GM23338 (cell line): ENCODE results near the gene SDHB. TPM values are rescaled to one million over a fixed set of nuclear protein-coding genes. Genes with fewer than 3 reads are reported as not detected.

ENCODE experiments used
- ATAC-seq: fragments of 200-7000 bp; cut with Tn5 transposase; 3 replicates; pipeline ENCODE4 v1.9.1; 2020
- DNase-seq: peaks from one replicate; pipeline ENCODE4 v3.0.0-alpha.2; 2015; ENCODE audit warnings: low spot score
- H2AFZ ChIP-seq: fragments of 200-600 bp; sonication (generic); 2 replicates; pipeline ENCODE4 v1.8.0; 2016; ENCODE audit warnings: antibody characterized with exemption, mild to moderate bottlenecking, moderate library complexity
- H3F3A ChIP-seq: fragments of 200-600 bp; sonication (generic); replicated peaks from 2 replicates; pipeline ENCODE4 v1.8.0; 2017; ENCODE audit warnings: antibody characterized with exemption, mixed run types, low read depth
- H3K27ac ChIP-seq: fragments of 200-600 bp; sonication (generic); 2 replicates; pipeline ENCODE4 v1.6.1; 2016; ENCODE audit warnings: low read depth
- H3K27me3 ChIP-seq: fragments of 200-600 bp; sonication (generic); 2 replicates; pipeline ENCODE4 v1.8.0; 2016; ENCODE audit warnings: mild to moderate bottlenecking, mixed run types, moderate library complexity; ENCODE audit not compliant: insufficient read depth
- H3K36me3 ChIP-seq: fragments of 200-600 bp; sonication (generic); 2 replicates; pipeline ENCODE4 v1.8.0; 2016; ENCODE audit warnings: mild to moderate bottlenecking; ENCODE audit not compliant: insufficient read depth
- H3K4me1 ChIP-seq: fragments of 200-600 bp; sonication (generic); 2 replicates; pipeline ENCODE4 v1.8.0; 2016; ENCODE audit warnings: mild to moderate bottlenecking, moderate library complexity; ENCODE audit not compliant: insufficient read depth
- H3K4me2 ChIP-seq: fragments of 200-600 bp; sonication (generic); 2 replicates; pipeline ENCODE4 v1.7.1; 2017; ENCODE audit warnings: mixed run types
- H3K4me3 ChIP-seq: fragments of 200-600 bp; sonication (generic); 2 replicates; pipeline ENCODE4 v1.6.1; 2016; ENCODE audit warnings: mixed run types
- H3K79me2 ChIP-seq: fragments of 200-600 bp; sonication (generic); replicated peaks from 2 replicates; pipeline ENCODE4 v1.8.0; 2017; ENCODE audit warnings: mild to moderate bottlenecking; ENCODE audit not compliant: insufficient read depth
- H3K9me2 ChIP-seq: fragments of 200-600 bp; sonication (generic); 2 replicates; pipeline ENCODE4 v1.8.0; 2017; ENCODE audit not compliant: insufficient read depth
- H4K20me1 ChIP-seq: fragments of 200-600 bp; sonication (generic); replicated peaks from 2 replicates; pipeline ENCODE4 v1.8.0; 2017; ENCODE audit warnings: mild to moderate bottlenecking; ENCODE audit not compliant: insufficient read depth
- H3K27ac Mint-ChIP-seq: 2 replicates; pipeline ENCODE4 v1.8.0; 2020; ENCODE audit warnings: inconsistent platforms, mild to moderate bottlenecking, moderate library complexity, mixed read lengths
- H3K27me3 Mint-ChIP-seq: 3 replicates; pipeline ENCODE4 v1.8.0; 2022; ENCODE audit warnings: low read depth, mild to moderate bottlenecking, moderate library complexity, mixed read lengths, inconsistent platforms; ENCODE audit not compliant: insufficient read depth, poor library complexity
- H3K36me3 Mint-ChIP-seq: 3 replicates; pipeline ENCODE4 v1.8.0; 2021; ENCODE audit warnings: low read depth, mild to moderate bottlenecking, inconsistent platforms, moderate library complexity, mixed read lengths
- H3K4me1 Mint-ChIP-seq: 3 replicates; pipeline ENCODE4 v1.8.0; 2020; ENCODE audit warnings: mild to moderate bottlenecking, inconsistent platforms, mixed read lengths
- H3K4me3 Mint-ChIP-seq: 3 replicates; pipeline ENCODE4 v1.8.0; 2021; ENCODE audit warnings: moderate library complexity, mild to moderate bottlenecking, inconsistent platforms, mixed read lengths
- H3K9me3 Mint-ChIP-seq: 3 replicates; pipeline ENCODE4 v1.8.0; 2020; ENCODE audit warnings: moderate library complexity, mild to moderate bottlenecking, inconsistent platforms, mixed read lengths
- CREB1 ChIP-seq: fragments of 250-450 bp; sonication (Bioruptor Pico); IDR thresholded peaks from 2 replicates; pipeline ENCODE4 v1.5.0; 2020; ENCODE audit warnings: low read depth, mild to moderate bottlenecking, moderate library complexity
- CTCF ChIP-seq, 2 experiments: fragments of 200-600 bp in 1 of 2; sonication (generic) in 1 of 2; conservative IDR thresholded peaks; 2 replicates each; pipeline versions ENCODE4 v1.5.1 to v1.6.1; 2016 to 2017; ENCODE audit warnings: antibody characterized with exemption in 2 of 2, low read depth in 2 of 2, mild to moderate bottlenecking in 2 of 2, moderate library complexity in 1 of 2
- ETS1 ChIP-seq: IDR thresholded peaks from 2 replicates; pipeline ENCODE4 v1.6.1; 2016; ENCODE audit warnings: antibody characterized with exemption
- EZH2 ChIP-seq: fragments of 200-600 bp; sonication (generic); IDR thresholded peaks from one replicate; pipeline ENCODE4 v1.8.0; 2017; ENCODE audit warnings: antibody characterized with exemption, mild to moderate bottlenecking, low read depth; ENCODE audit not compliant: unreplicated experiment
- EZH2phosphoT487 ChIP-seq: fragments of 200-600 bp; sonication (generic); IDR thresholded peaks from one replicate; pipeline ENCODE4 v1.8.1; 2018; ENCODE audit warnings: antibody characterized with exemption; ENCODE audit not compliant: unreplicated experiment
- JUNB ChIP-seq: IDR thresholded peaks from one replicate; pipeline ENCODE4 v1.6.1; 2016; ENCODE audit warnings: antibody characterized with exemption; ENCODE audit not compliant: unreplicated experiment
- NANOG ChIP-seq: IDR thresholded peaks from 2 replicates; pipeline ENCODE4 v1.6.1; 2016; ENCODE audit warnings: antibody characterized with exemption, borderline replicate concordance
- POLR2AphosphoS5 ChIP-seq: IDR thresholded peaks from 2 replicates; pipeline ENCODE4 v1.6.1; 2016; ENCODE audit warnings: antibody characterized with exemption, low read depth
- STAT1 ChIP-seq: IDR thresholded peaks from one replicate; pipeline ENCODE4 v1.6.1; 2016; ENCODE audit warnings: antibody characterized with exemption; ENCODE audit not compliant: unreplicated experiment
- ZNF114 ChIP-seq: fragments of 250-450 bp; sonication (Bioruptor Pico); IDR thresholded peaks from 2 replicates; pipeline ENCODE4 v1.5.0; 2020; ENCODE audit warnings: mild to moderate bottlenecking, moderate library complexity
- ZNF331 ChIP-seq: fragments of 250-450 bp; sonication (Bioruptor Pico); IDR thresholded peaks from 2 replicates; pipeline ENCODE4 v1.5.0; 2020; ENCODE audit warnings: low read depth, mild to moderate bottlenecking, moderate library complexity
- ZNF462 ChIP-seq: fragments of 250-450 bp; sonication (Bioruptor Pico); IDR thresholded peaks from 2 replicates; pipeline ENCODE4 v1.5.0; 2020; ENCODE audit warnings: mild to moderate bottlenecking, moderate library complexity
- polyA plus RNA-seq: library from polyadenylated mRNA; unstranded; fragments of >200 nt; fragmentation: Nextera tagmentation; extraction: Ambion mirVana; gene quantifications from 2 replicates; pipeline ENCODE4 v1.2.1, GENCODE V29; 2016
- total RNA-seq: library from RNA; depleted of rRNA; stranded (reverse); fragments of >200 nt; shearing (Covaris generic); gene quantifications from 2 replicates; pipeline ENCODE4 v1.2.3, GENCODE V29; 2014
- TF ChIP-seq, protein P1 (sequence below): IDR thresholded peaks from one replicate; pipeline ENCODE4 v1.6.1; 2018; ENCODE audit warnings: antibody characterized with exemption; ENCODE audit not compliant: unreplicated experiment

Gene SDHB
- total and polyA plus RNA-seq, 2 experiments from 2014 or later: 72.8 to 112 TPM

DNA sequence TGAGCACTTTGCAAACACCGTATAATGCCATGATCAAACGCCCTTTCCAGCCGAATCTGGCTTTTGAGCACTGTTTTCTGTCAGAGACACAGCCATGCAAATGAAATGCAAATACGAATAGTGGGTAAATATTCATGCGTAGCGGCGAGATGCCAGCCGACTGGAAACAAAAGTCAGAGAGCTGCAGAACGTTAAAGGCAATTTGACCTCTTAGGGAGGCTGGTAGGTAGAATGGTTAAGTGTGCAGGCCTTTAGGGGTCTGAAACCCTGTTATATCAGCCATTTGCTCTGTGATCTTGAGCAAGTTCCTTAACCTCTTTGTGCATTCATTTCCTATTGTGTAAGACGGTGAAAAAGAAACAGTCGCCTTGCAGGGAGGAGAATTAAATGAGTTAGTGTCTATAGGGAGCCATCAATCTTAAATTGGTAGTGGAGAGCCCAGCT lies 6.5 kb upstream of the SDHB start:
- Mint-ChIP-seq H3K27ac (no peak overlapping the region), H3K27me3 (peaks cover 12% of the 10 kb centered on the region), H3K4me3 (no peak overlapping the region), H3K4me1 (peaks cover 22% of the 10 kb centered on the region), H3K9me3 (peaks cover 3% of the 10 kb centered on the region; the same call in 1 of the 3 replicates), H3K36me3 (0 out of 3 replicates have a peak, but pooled peaks cover 2% of the 10 kb centered on the region)
- H3K79me2 ChIP-seq: no peaks in the 10 kb centered on the region
- H3K9me2 ChIP-seq: no peaks in the 10 kb centered on the region
- no peak overlapping the region for H3K27ac ChIP-seq
- H3K36me3 ChIP-seq: no peaks in the 10 kb centered on the region; the same call in 1 of the 2 replicates
- peak overlapping the region; percentile 49; the same call in 1 of the 2 replicates for H3K4me2 ChIP-seq
- no peaks in the 10 kb centered on the region for H3K27me3 ChIP-seq
- peaks cover 10% of the 10 kb centered on the region for H3F3A ChIP-seq
- H3K4me1 ChIP-seq: peaks cover 35% of the 10 kb centered on the region
- no peaks in the 10 kb centered on the region for H4K20me1 ChIP-seq
- peak; percentile 46 for DNase-seq
- H2AFZ ChIP-seq: peak overlapping the region; percentile 78
- H3K4me3 ChIP-seq: no peak overlapping the region
- ATAC-seq: peak; percentile 23
- TF ChIP-seq ZNF331 (CRISPR knock-in tag) (no peak), EZH2phosphoT487 (no peak), CTCF (conservative IDR thresholded peaks at IDR 0.05; ENCODE audit: low read depth in 2 of 2) (no peak), POLR2AphosphoS5 (no peak), EZH2 (no peak), ZNF114 (CRISPR knock-in tag) (no peak), ZNF462 (CRISPR knock-in tag) (no peak), JUNB (no peak), CREB1 (no peak), ETS1 (no peak), STAT1 (no peak), NANOG (no peak)
- TF ChIP-seq, protein P1, sequence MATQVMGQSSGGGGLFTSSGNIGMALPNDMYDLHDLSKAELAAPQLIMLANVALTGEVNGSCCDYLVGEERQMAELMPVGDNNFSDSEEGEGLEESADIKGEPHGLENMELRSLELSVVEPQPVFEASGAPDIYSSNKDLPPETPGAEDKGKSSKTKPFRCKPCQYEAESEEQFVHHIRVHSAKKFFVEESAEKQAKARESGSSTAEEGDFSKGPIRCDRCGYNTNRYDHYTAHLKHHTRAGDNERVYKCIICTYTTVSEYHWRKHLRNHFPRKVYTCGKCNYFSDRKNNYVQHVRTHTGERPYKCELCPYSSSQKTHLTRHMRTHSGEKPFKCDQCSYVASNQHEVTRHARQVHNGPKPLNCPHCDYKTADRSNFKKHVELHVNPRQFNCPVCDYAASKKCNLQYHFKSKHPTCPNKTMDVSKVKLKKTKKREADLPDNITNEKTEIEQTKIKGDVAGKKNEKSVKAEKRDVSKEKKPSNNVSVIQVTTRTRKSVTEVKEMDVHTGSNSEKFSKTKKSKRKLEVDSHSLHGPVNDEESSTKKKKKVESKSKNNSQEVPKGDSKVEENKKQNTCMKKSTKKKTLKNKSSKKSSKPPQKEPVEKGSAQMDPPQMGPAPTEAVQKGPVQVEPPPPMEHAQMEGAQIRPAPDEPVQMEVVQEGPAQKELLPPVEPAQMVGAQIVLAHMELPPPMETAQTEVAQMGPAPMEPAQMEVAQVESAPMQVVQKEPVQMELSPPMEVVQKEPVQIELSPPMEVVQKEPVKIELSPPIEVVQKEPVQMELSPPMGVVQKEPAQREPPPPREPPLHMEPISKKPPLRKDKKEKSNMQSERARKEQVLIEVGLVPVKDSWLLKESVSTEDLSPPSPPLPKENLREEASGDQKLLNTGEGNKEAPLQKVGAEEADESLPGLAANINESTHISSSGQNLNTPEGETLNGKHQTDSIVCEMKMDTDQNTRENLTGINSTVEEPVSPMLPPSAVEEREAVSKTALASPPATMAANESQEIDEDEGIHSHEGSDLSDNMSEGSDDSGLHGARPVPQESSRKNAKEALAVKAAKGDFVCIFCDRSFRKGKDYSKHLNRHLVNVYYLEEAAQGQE: no peak
